K562 (cell line): Measurements from ENCODE around the gene COG3. TPM values are rescaled to one million over a fixed set of nuclear protein-coding genes. Genes with fewer than 3 reads are reported as not detected.

ENCODE experiments used
- ATAC-seq: fragments of 200-7000 bp; cut with Tn5 transposase; 3 replicates; pipeline ENCODE4 v1.9.1; 2020; ENCODE audit warnings: moderate library complexity
- BruUV-seq: library from RNA; stranded (reverse); fragments of 400-500 nt; replicated peaks from 2 replicates; lab custom pipeline; 2021; lab: Mats Ljungman, UMichigan
- CTCF ChIA-PET: fragments of 300-600 bp; formaldehyde crosslinking; extraction: SDS; loops from one replicate; lab custom pipeline; 2021; ENCODE audit warnings: low intra/inter-chr PET ratio; lab: Yijun Ruan, JAX
- POLR2A ChIA-PET: fragments of 300-600, 350-650 bp; sonication (Branson Sonifier 250); formaldehyde crosslinking; extraction: SDS; loops from one replicate; lab custom pipeline; 2021; ENCODE audit warnings: antibody characterized with exemption, inconsistent platforms; lab: Yijun Ruan, JAX
- DNase-seq, 4 experiments: peaks; one replicate each; pipeline versions ENCODE4 v3.0.0 to v3.0.0-alpha.2; 2011 to 2018; ENCODE audit warnings: low spot score in 3 of 4, mixed read lengths in 3 of 4; ENCODE audit errors: extremely low read depth in 1 of 4
- FAIRE-seq: peaks from 2 replicates; lab custom pipeline; 2011; peaks lifted over from hg19 to GRCh38; lab: Jason Lieb, UNC
- H2AFZ ChIP-seq: 2 replicates; pipeline ENCODE4 v1.6.0; 2011; ENCODE audit warnings: low read depth, low read length, control low read depth, inconsistent platforms
- H3K27ac ChIP-seq: fragments of 200-600 bp; 3 replicates; pipeline ENCODE4 v1.8.0; 2011; ENCODE audit warnings: low read depth, mild to moderate bottlenecking, control low read depth, inconsistent platforms, low read length, moderate library complexity, mixed read lengths; ENCODE audit errors: extremely low read depth
- H3K27me3 ChIP-seq, 2 experiments: fragments of 300-600 bp in 1 of 2; 2 replicates in 1 of 2; 3 replicates in 1 of 2; pipeline versions ENCODE4 v1.6.0 to v1.8.0; 2011; ENCODE audit warnings: inconsistent platforms in 2 of 2, low read length in 2 of 2, mild to moderate bottlenecking in 1 of 2, mixed read lengths in 1 of 2, moderate library complexity in 1 of 2; ENCODE audit not compliant: control insufficient read depth in 2 of 2, insufficient read depth in 2 of 2
- H3K36me3 ChIP-seq: fragments of 300-600 bp; 3 replicates; pipeline ENCODE4 v1.8.0; 2011; ENCODE audit warnings: mild to moderate bottlenecking, low read length, inconsistent platforms; ENCODE audit not compliant: control insufficient read depth, insufficient read depth
- H3K4me1 ChIP-seq, 2 experiments: fragments of 200-600 bp in 1 of 2; replicated peaks in 1 of 2; 2 replicates in 1 of 2; 3 replicates in 1 of 2; pipeline versions ENCODE4 v1.5.1 to v1.8.0; 2011; ENCODE audit warnings: inconsistent platforms in 2 of 2, low read length in 2 of 2, mild to moderate bottlenecking in 1 of 2, mixed read lengths in 1 of 2, moderate library complexity in 1 of 2; ENCODE audit not compliant: control insufficient read depth in 2 of 2, insufficient read depth in 2 of 2
- H3K4me2 ChIP-seq: 2 replicates; pipeline ENCODE4 v1.6.1; 2011; ENCODE audit warnings: low read length, control low read depth, inconsistent platforms, mixed read lengths; ENCODE audit not compliant: insufficient read depth
- H3K4me3 ChIP-seq: fragments of 200-600 bp; sonication (generic), shearing (Covaris generic); 2 replicates; pipeline ENCODE4 v1.5.1; 2016; ENCODE audit warnings: control low read depth, inconsistent platforms
- H3K79me2 ChIP-seq: fragments of 200-600 bp; 3 replicates; pipeline ENCODE4 v1.8.0; 2011; ENCODE audit warnings: low read length, inconsistent platforms; ENCODE audit not compliant: control insufficient read depth, insufficient read depth
- H3K9ac ChIP-seq, 2 experiments: 2 replicates each; pipeline versions ENCODE4 v1.6.0 to v1.6.1; 2011; ENCODE audit warnings: low read depth in 2 of 2, low read length in 2 of 2, control low read depth in 1 of 2, inconsistent platforms in 1 of 2, mild to moderate bottlenecking in 1 of 2, mixed read lengths in 1 of 2; ENCODE audit not compliant: insufficient read depth in 1 of 2
- H3K9me1 ChIP-seq: one replicate; pipeline ENCODE4 v1.6.0; 2011; ENCODE audit warnings: inconsistent platforms, mild to moderate bottlenecking, low read length, moderate library complexity; ENCODE audit not compliant: control insufficient read depth, insufficient read depth
- H3K9me3 ChIP-seq: replicated peaks from 2 replicates; pipeline ENCODE4 v1.5.1; 2011; ENCODE audit warnings: low read depth, low read length, inconsistent platforms; ENCODE audit not compliant: control insufficient read depth, insufficient read depth
- H4K20me1 ChIP-seq: replicated peaks from 2 replicates; pipeline ENCODE4 v1.6.1; 2011; ENCODE audit warnings: low read length, inconsistent platforms, mixed read lengths; ENCODE audit not compliant: control insufficient read depth, insufficient read depth
- ZBTB43 ChIP-seq: sonication (generic); formaldehyde crosslinking; IDR thresholded peaks from 2 replicates; pipeline ENCODE4 v1.8.0; 2023; ENCODE audit warnings: mild to moderate bottlenecking, missing genetic modification reagents
- WGBS: fragments of 100-300 bp; shearing (Covaris generic); methylation state at CpG from one replicate; pipeline ENCODE4 v1.1.6; 2016; ENCODE audit warnings: low coverage, mixed read lengths; ENCODE audit not compliant: insufficient coverage; ENCODE audit errors: missing lambda C conversion rate; 5-methylcytosine and 5-hydroxymethylcytosine counted together
- in situ Hi-C: fragments of 300-500 bp; cut with MboI; formaldehyde crosslinking; loops from 4 replicates; pipeline ENCODE4 v1.15.0; 2018; ENCODE audit warnings: inconsistent platforms, mixed read lengths
- intact Hi-C: fragments of 100-400 bp; cut with micrococcal nuclease; formaldehyde crosslinking; loops from 2 replicates; pipeline ENCODE4 v1.14.2; 2022
- polyA plus RNA-seq, 8 experiments: library from polyadenylated mRNA; depleted of rRNA in 4 of 8; stranded (reverse) in 5 of 8; unstranded in 3 of 8; fragments of >200 nt; fragmentation: Nextera tagmentation in 2 of 8; fragmentation: Illumina TruSeq in 1 of 8; extraction: Ambion mirVana in 2 of 8; extraction: Trizol in 1 of 8; gene quantifications; 2 replicates each; pipeline versions ENCODE4 v1.2.1 to v1.2.3, GENCODE V29; 2011 to 2014; ENCODE audit warnings: inconsistent platforms in 1 of 8, missing spikeins in 1 of 8
- total RNA-seq, 7 experiments: library from RNA; depleted of rRNA in 6 of 7; stranded (reverse); fragments of >200 nt in 6 of 7; fragmentation: Illumina TruSeq in 2 of 7; extraction: Trizol in 2 of 7; gene quantifications; 2 replicates each; pipeline versions ENCODE4 v1.2.1 to v1.2.3, GENCODE V29; 2011 to 2021; ENCODE audit warnings: low replicate concordance in 1 of 7
- TF ChIP-seq, protein P1 (sequence below): IDR thresholded peaks from 2 replicates; pipeline ENCODE4 v1.6.1; 2011; ENCODE audit warnings: borderline replicate concordance, low read depth, mild to moderate bottlenecking, moderate library complexity, low read length; ENCODE audit not compliant: insufficient read depth, poor library complexity, severe bottlenecking

Gene COG3
- total and polyA plus RNA-seq, 9 of the 15 experiments (the other 6 are each of a cell fraction or from before 2014, with no cell fraction given) = 3.9 to 22.9 (median 14.5) TPM

DNA sequence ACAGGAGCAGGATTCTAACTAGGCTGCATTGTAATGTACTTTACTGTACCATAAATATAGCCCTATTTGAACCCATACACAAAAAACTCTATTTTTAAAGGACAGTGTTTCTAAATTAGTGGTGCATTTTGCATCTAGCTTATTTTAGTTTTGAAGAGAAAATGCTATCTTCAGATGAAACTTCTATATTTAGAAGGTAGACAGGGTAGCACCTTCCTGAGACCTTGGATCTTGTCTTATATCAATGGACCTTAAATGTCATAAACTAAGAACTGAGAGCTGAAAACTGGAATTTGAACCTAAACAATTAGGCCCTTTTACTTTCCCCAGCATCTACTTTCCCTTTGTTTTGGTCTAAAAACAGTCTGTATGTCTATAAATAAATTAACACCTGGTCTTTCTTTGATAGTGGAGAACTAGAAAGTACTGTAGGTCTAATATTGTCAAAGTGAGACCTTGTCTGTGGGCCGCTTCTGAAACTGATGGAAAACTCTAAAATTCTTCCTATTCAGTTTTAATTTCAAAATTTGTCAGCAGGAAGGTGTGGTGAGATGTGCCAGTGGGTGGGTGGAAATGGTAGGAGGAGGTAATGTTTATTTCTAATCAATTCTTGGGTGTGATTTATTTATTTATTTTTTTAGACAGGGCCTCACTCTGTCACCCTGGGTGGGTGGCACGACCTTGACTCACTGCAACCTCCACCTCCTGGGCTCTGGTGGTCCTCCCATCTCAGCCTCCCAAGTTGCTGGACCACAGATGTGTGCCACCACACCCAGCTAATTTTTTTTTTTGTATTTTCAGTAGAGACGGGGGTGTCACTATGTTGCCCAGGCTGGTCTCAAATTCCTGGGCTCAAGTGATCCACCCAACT lies 10.1 kb downstream of the COG3 start:
- no peak overlapping the region for H3K9ac ChIP-seq
- TF ChIP-seq, protein P1, sequence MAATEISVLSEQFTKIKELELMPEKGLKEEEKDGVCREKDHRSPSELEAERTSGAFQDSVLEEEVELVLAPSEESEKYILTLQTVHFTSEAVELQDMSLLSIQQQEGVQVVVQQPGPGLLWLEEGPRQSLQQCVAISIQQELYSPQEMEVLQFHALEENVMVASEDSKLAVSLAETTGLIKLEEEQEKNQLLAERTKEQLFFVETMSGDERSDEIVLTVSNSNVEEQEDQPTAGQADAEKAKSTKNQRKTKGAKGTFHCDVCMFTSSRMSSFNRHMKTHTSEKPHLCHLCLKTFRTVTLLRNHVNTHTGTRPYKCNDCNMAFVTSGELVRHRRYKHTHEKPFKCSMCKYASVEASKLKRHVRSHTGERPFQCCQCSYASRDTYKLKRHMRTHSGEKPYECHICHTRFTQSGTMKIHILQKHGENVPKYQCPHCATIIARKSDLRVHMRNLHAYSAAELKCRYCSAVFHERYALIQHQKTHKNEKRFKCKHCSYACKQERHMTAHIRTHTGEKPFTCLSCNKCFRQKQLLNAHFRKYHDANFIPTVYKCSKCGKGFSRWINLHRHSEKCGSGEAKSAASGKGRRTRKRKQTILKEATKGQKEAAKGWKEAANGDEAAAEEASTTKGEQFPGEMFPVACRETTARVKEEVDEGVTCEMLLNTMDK = no peak
- TF ChIP-seq ZBTB43 (CRISPR knock-in tag) = no peak
- H3K4me3 ChIP-seq = no peak overlapping the region
- FAIRE-seq (no peak), ATAC-seq (no peak), DNase-seq (no peak)
- H4K20me1 ChIP-seq = no peaks in the 10 kb centered on the region
- no peak overlapping the region for H2AFZ ChIP-seq
- H3K4me2 ChIP-seq = no peak overlapping the region
- no peaks in the 10 kb centered on the region for H3K27me3 ChIP-seq
- in situ Hi-C loops (no loop called here), intact Hi-C loops (no loop called here)
- 72% methylated on average over 2 of the region's 3 CpGs for WGBS
- H3K27ac ChIP-seq = no peak overlapping the region
- H3K79me2 ChIP-seq = peaks cover 49% of the 10 kb centered on the region
- ChIA-PET CTCF (interaction anchor here (0.6 kb wide), 1 partner anchor 102 kb away, joined by 3 read pairs; no protein-coding TSS in a partner anchor), POLR2A (no interaction called here)
- BruUV-seq = no TSS peak
- peaks cover 2% of the 10 kb centered on the region; the same call in 1 of the 2 replicates for H3K9me3 ChIP-seq
- H3K9me1 ChIP-seq = no peaks in the 10 kb centered on the region
- H3K36me3 ChIP-seq = peaks cover 13% of the 10 kb centered on the region; the same call in 2 of the 3 replicates
- H3K4me1 ChIP-seq = no peaks in the 10 kb centered on the region; a peak in 1 of 5 replicates
